ENCODE measurements around the gene C1QTNF9.

- TF ChIP-seq MAX (IDR thresholded peaks at IDR 0.05) (no peak), GTF2F1 (IDR thresholded peaks at IDR 0.05; ENCODE audit: borderline replicate concordance, low read depth, low read length) (no peak), CTCF (IDR thresholded peaks at IDR 0.05; ENCODE audit: control extremely low read depth in 1 of 3, insufficient read depth in 1 of 3, low read depth in 1 of 3, low read length in 3 of 3) (no peak), SIX5 (IDR thresholded peaks at IDR 0.05; ENCODE audit: low read depth, low read length) (no peak), POLR2A (IDR thresholded peaks at IDR 0.05; ENCODE audit: control extremely low read depth in 1 of 2, low read depth in 2 of 2, low read length in 2 of 2) (no peak), BRCA1 (IDR thresholded peaks at IDR 0.05; ENCODE audit: low read depth, low read length) (no peak), EZH2 (IDR thresholded peaks at IDR 0.05; ENCODE audit: low read depth, low read length, severe bottlenecking) (no peak), TAF1 (IDR thresholded peaks at IDR 0.05; ENCODE audit: low read depth, low read length) (no peak), YY1 (IDR thresholded peaks at IDR 0.05; ENCODE audit: low read depth, low read length) (no peak), CREB1 (IDR thresholded peaks at IDR 0.05) (no peak)
Observed at GRCh38 chr13:24287748-24288287, 21.6 kb upstream of the C1QTNF9 start.
